Upper lobe of left lung (tissue), 6 donors: ENCODE measurements around the gene ARHGEF19. TPM values are rescaled to one million over a fixed set of nuclear protein-coding genes. Genes with fewer than 3 reads are reported as not detected.
"Not testable (repeated sequence)": the region's sequence is repeated elsewhere in the genome, so short reads cannot be mapped to it uniquely, and the experiment has no call there.

Experiments used
- ATAC-seq, 2 donors: fragments of 200-7000 bp; cut with Tn5 transposase; one replicate each; pipeline ENCODE4 v1.9.1; 2022; ENCODE audit warnings: mild to moderate bottlenecking in 2 of 2, moderate library complexity in 2 of 2; ENCODE audit not compliant: low FRiP score in 2 of 2
- DNase-seq, 2 donors: peaks; one replicate each; pipeline ENCODE4 v3.0.0-alpha.2; 2019 to 2020
- H3K27ac ChIP-seq, 4 donors: fragments of 200-600 bp; sonication (generic); one replicate each; pipeline ENCODE4 v1.5.1; 2016 to 2019
- H3K27me3 ChIP-seq, 4 donors: fragments of 200-600 bp; sonication (generic); one replicate each; pipeline ENCODE4 v1.5.1; 2017 to 2019
- H3K36me3 ChIP-seq, 4 donors: fragments of 200-600 bp; sonication (generic); one replicate each; pipeline ENCODE4 v1.5.1; 2016 to 2019
- H3K4me1 ChIP-seq, 4 donors: fragments of 200-600 bp; sonication (generic); one replicate each; pipeline ENCODE4 v1.5.1; 2018 to 2019
- H3K4me3 ChIP-seq, 4 donors: fragments of 200-600 bp; sonication (generic); one replicate each; pipeline ENCODE4 v1.5.1; 2017 to 2019; ENCODE audit warnings: mild to moderate bottlenecking in 2 of 4, moderate library complexity in 1 of 4
- H3K9me3 ChIP-seq, 4 donors: fragments of 200-600 bp; sonication (generic); one replicate each; pipeline ENCODE4 v1.5.1; 2018 to 2019
- CTCF ChIP-seq, 6 experiments: fragments of 450-650 bp in 4 of 6; fragments of 200-600 bp in 2 of 6; sonication (generic) in 2 of 6; IDR thresholded peaks; one replicate each; pipeline ENCODE4 v1.5.1; 2016 to 2019; ENCODE audit warnings: antibody characterized with exemption in 6 of 6
- EP300 ChIP-seq, 4 donors: sonication (generic); formaldehyde crosslinking; IDR thresholded peaks; one replicate each; pipeline ENCODE4 v1.5.1; 2017; ENCODE audit warnings: antibody characterized with exemption in 4 of 4, control low read depth in 2 of 4
- POLR2A ChIP-seq, 4 donors: fragments of 450-650 bp; IDR thresholded peaks; one replicate each; pipeline ENCODE4 v1.5.1; 2016 to 2017; ENCODE audit warnings: antibody characterized with exemption in 4 of 4, mild to moderate bottlenecking in 2 of 4
- POLR2AphosphoS5 ChIP-seq, 2 donors: sonication (generic); formaldehyde crosslinking; IDR thresholded peaks; one replicate each; pipeline ENCODE4 v1.5.1; 2017; ENCODE audit warnings: antibody characterized with exemption in 2 of 2
- WGBS, 2 donors: methylation state at CpG; one replicate each; pipeline ENCODE4 v1.1.5; 2017 to 2018; 5-methylcytosine and 5-hydroxymethylcytosine counted together
- total RNA-seq, 6 donors: library from RNA; depleted of rRNA in 4 of 6; stranded (reverse); fragments of >200 nt in 4 of 6; gene quantifications; one replicate each; pipeline versions ENCODE4 v1.1.0 to v1.2.1, GENCODE V29; 2016 to 2021
- donor health status: DM: no; HTN: no; CAD: no; lungs with moderate emphysema.
- donor health status: DM: no; HTN: yes; CAD: no; lungs with severe emphysema.

ARHGEF19 gene
- total RNA-seq, 6 donors from 2014 or later: 3.5 to 70.2 (median 12.6) TPM

- no peak for TF ChIP-seq POLR2A (IDR thresholded peaks at IDR 0.05)
- TF ChIP-seq POLR2AphosphoS5 (IDR thresholded peaks at IDR 0.05): peak in 1 of 2 donors; percentile 8
- DNase-seq (no peak), ATAC-seq (peak in 1 of 2 donors; percentile 80)
- Histone ChIP-seq H3K27me3 (peaks cover 0 to 5% (median 0%) of the 10 kb centered on the region in 4 donors), H3K27ac (no peak overlapping the region), H3K36me3 (no peaks in the 10 kb centered on the region), H3K4me1 (peaks cover 11 to 20% (median 14%) of the 10 kb centered on the region in 4 donors), H3K9me3 (no peaks in the 10 kb centered on the region), H3K4me3 (no peak overlapping the region)
- 48 to 60% methylated on average over 15 to 17 of the region's 17 CpGs for WGBS, 2 donors
Measured at GRCh38 chr1:16164213-16165072, 48.0 kb downstream of the ARHGEF19 start.

- WGBS, 2 donors: 92 to 93% methylated on average over 12 of the region's 12 CpGs
- not testable (repeated sequence) for ATAC-seq
Measured at GRCh38 chr1:16163608-16164212, 48.7 kb downstream of the ARHGEF19 start.

GRCh38 chr1:16162163-16162822, 50.2 kb downstream of the ARHGEF19 start:
- ATAC-seq (no peak), DNase-seq (peak in 1 of 2 donors; percentile 88)
- WGBS, 2 donors: 44 to 47% methylated on average over 28 to 32 of the region's 32 CpGs
- Histone ChIP-seq H3K4me3 (peak overlapping the region in 2 of 4 donors; percentile 8 to 17), H3K4me1 (peaks cover 2 to 8% (median 6%) of the 10 kb centered on the region in 4 donors), H3K36me3 (no peaks in the 10 kb centered on the region), H3K9me3 (no peaks in the 10 kb centered on the region), H3K27me3 (no peaks in the 10 kb centered on the region), H3K27ac (no peak overlapping the region)
- TF ChIP-seq POLR2AphosphoS5 (IDR thresholded peaks at IDR 0.05): no peak
- TF ChIP-seq POLR2A (IDR thresholded peaks at IDR 0.05): no peak
- no peak for TF ChIP-seq CTCF (IDR thresholded peaks at IDR 0.05)
- TF ChIP-seq EP300 (IDR thresholded peaks at IDR 0.05): no peak

More at GRCh38 chr1:16163608-16164212, 48.7 kb downstream of the ARHGEF19 start:
- not testable (repeated sequence) for H3K9me3 ChIP-seq, H3K27me3 ChIP-seq, DNase-seq, H3K36me3 ChIP-seq, H3K27ac ChIP-seq, H3K4me3 ChIP-seq
- peaks cover 11 to 17% (median 14%) of the 10 kb centered on the region in 4 donors for H3K4me1 ChIP-seq

GRCh38 chr1:16161717-16162116, 50.7 kb downstream of the ARHGEF19 start:
- Histone ChIP-seq H3K27me3 (no peaks in the 10 kb centered on the region), H3K4me1 (peaks cover 6 to 10% (median 7%) of the 10 kb centered on the region in 4 donors), H3K36me3 (no peaks in the 10 kb centered on the region), H3K4me3 (no peak overlapping the region), H3K9me3 (no peaks in the 10 kb centered on the region), H3K27ac (no peak overlapping the region)
- TF ChIP-seq EP300 (IDR thresholded peaks at IDR 0.05) (no peak), POLR2AphosphoS5 (IDR thresholded peaks at IDR 0.05) (no peak), CTCF (IDR thresholded peaks at IDR 0.05) (no peak), POLR2A (IDR thresholded peaks at IDR 0.05) (no peak)
- 74 to 90% methylated on average over 5 of the region's 5 CpGs for WGBS, 2 donors
- ATAC-seq (no peak), DNase-seq (no peak)

- Histone ChIP-seq H3K36me3 (no peaks in the 10 kb centered on the region), H3K9me3 (no peaks in the 10 kb centered on the region), H3K27ac (no peak overlapping the region), H3K27me3 (no peaks in the 10 kb centered on the region), H3K4me1 (peaks cover 20 to 35% (median 27%) of the 10 kb centered on the region in 4 donors), H3K4me3 (no peak overlapping the region)
- ATAC-seq (no peak), DNase-seq (no peak)
- TF ChIP-seq POLR2AphosphoS5 (IDR thresholded peaks at IDR 0.05) (no peak), EP300 (IDR thresholded peaks at IDR 0.05) (no peak), CTCF (IDR thresholded peaks at IDR 0.05) (no peak), POLR2A (IDR thresholded peaks at IDR 0.05) (no peak)
- WGBS, 2 donors: 79 to 91% methylated on average over 16 of the region's 16 CpGs
Measured at GRCh38 chr1:16158993-16159831, 53.2 kb downstream of the ARHGEF19 start.
